ENCODE results near the gene CCT2.

The CCT2 gene

DNA sequence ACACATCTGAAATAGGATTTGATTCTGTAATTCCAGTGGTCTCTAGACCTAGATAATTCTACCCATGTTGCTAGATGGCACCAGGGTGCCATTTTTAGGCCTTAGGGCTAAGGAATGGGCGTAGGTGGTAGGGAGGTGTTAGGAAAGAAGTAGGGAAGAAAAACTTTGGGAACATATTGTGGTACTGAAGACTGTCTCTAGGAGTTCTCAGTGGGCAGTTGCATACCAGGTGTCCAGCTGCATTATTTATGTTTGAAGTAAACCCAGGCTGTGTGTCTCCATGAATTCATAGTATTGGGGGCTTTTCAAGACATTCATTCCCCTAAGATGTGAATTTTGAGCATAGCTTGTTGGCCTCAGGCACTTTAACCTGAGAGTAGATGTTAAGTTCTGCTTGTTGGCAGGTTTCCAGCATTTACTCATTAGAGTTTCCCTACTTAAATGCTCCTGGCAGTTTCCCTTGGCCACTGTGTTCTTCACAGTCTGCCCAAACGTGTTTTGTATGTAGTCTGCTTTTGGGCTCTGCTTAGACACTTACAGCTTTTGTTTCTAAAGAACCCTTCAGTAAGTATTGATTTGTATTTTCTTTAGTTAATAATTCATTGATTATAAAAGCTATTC is 31.5 kb upstream of the CCT2 start (continued):
- TF ChIP-seq PRDM6 (tag by site-specific recombination; IDR thresholded peaks at IDR 0.05) (peak; percentile 46; the same call in 1 of the 2 replicates), ZNF423 (tag by site-specific recombination; IDR thresholded peaks at IDR 0.05) (no peak), OSR2 (tag by site-specific recombination; IDR thresholded peaks at IDR 0.05) (peak; percentile 89), IKZF3 (tag by site-specific recombination; IDR thresholded peaks at IDR 0.05) (peak; percentile 52; the same call in 1 of the 2 replicates), ZFP3 (tag by site-specific recombination; IDR thresholded peaks at IDR 0.05; ENCODE audit: low read depth) (no peak), ZNF132 (tag by site-specific recombination; IDR thresholded peaks at IDR 0.05; ENCODE audit: borderline replicate concordance) (no peak), ZBTB44 (tag by site-specific recombination; IDR thresholded peaks at IDR 0.05) (0 out of 2 replicates have a peak, but pooled peaks have one; percentile 6), ZNF521 (tag by site-specific recombination; IDR thresholded peaks at IDR 0.05) (no peak), ZNF473 (tag by site-specific recombination; IDR thresholded peaks at IDR 0.05) (no peak), PRDM1 (tag by site-specific recombination; IDR thresholded peaks at IDR 0.05) (peak; percentile 30; the same call in 1 of the 2 replicates), ZNF366 (tag by site-specific recombination; conservative IDR thresholded peaks at IDR 0.05) (peak; percentile 61; the same call in 1 of the 2 replicates), MZF1 (tag by site-specific recombination; IDR thresholded peaks at IDR 0.05; ENCODE audit: borderline replicate concordance) (0 out of 2 replicates have a peak, but pooled peaks have one; percentile 43), ZFHX2 (tag by site-specific recombination; conservative IDR thresholded peaks at IDR 0.05) (peak; percentile 17; the same call in 1 of the 2 replicates), EGR2 (tag by site-specific recombination; IDR thresholded peaks at IDR 0.05; ENCODE audit: low read depth) (0 out of 2 replicates have a peak, but pooled peaks have one; percentile 24), ZNF121 (tag by site-specific recombination; IDR thresholded peaks at IDR 0.05) (no peak), ZNF600 (tag by site-specific recombination; IDR thresholded peaks at IDR 0.05) (peak; percentile 59; the same call in 1 of the 2 replicates), ZSCAN23 (tag by site-specific recombination; IDR thresholded peaks at IDR 0.05) (no peak), ZNF692 (tag by site-specific recombination; IDR thresholded peaks at IDR 0.05) (peak; percentile 78), ZFP69B (tag by site-specific recombination; IDR thresholded peaks at IDR 0.05) (peak; percentile 21; the same call in 1 of the 2 replicates), ZNF274 (IDR thresholded peaks at IDR 0.05; ENCODE audit: low read length) (no peak), ZNF274 (tag by site-specific recombination; IDR thresholded peaks at IDR 0.05; ENCODE audit: borderline replicate concordance) (peak; percentile 80; the same call in 1 of the 2 replicates), PRDM4 (tag by site-specific recombination; IDR thresholded peaks at IDR 0.05) (peak; percentile 74)

Data from HEK293 (cell line).